Activated T-helper 17 cell treated with anti-CD3 and anti-CD28 coated beads, Interleukin-2, amount 50 U/mL, for 72 hours (primary cell): ENCODE data around the gene ZNF41. TPM values are rescaled to one million over a fixed set of nuclear protein-coding genes. Genes with fewer than 3 reads are reported as not detected.
"Not testable (repeated sequence)": the region's sequence is repeated elsewhere in the genome, so short reads cannot be mapped to it uniquely, and the experiment has no call there.

Source experiments
- ATAC-seq: fragments of 150-1000 bp; cut with Tn5 transposase; replicated peaks from 2 replicates; pipeline ENCODE4 v1.10.0; 2021; ENCODE audit warnings: mild to moderate bottlenecking, moderate library complexity
- H3K27ac Mint-ChIP-seq: one replicate; pipeline ENCODE4 v1.8.0; 2022; ENCODE audit warnings: mixed read lengths
- H3K27me3 Mint-ChIP-seq: one replicate; pipeline ENCODE4 v1.8.0; 2022; ENCODE audit warnings: mixed read lengths
- H3K36me3 Mint-ChIP-seq: one replicate; pipeline ENCODE4 v1.8.0; 2022; ENCODE audit warnings: low read depth, mild to moderate bottlenecking, mixed read lengths
- H3K4me1 Mint-ChIP-seq: one replicate; pipeline ENCODE4 v1.8.0; 2022; ENCODE audit warnings: mixed read lengths
- H3K4me3 Mint-ChIP-seq: one replicate; pipeline ENCODE4 v1.8.0; 2022; ENCODE audit warnings: mild to moderate bottlenecking, mixed read lengths
- H3K9me3 Mint-ChIP-seq: one replicate; pipeline ENCODE4 v1.8.0; 2022; ENCODE audit warnings: mixed read lengths
- total RNA-seq, 2 donors: library from RNA; stranded (reverse); gene quantifications; one replicate each; pipeline ENCODE4 v1.2.3, GENCODE V29; 2022

ZNF41 gene
- total RNA-seq, result 10 to 100 TPM; 10.5 to 12.2 TPM

DNA sequence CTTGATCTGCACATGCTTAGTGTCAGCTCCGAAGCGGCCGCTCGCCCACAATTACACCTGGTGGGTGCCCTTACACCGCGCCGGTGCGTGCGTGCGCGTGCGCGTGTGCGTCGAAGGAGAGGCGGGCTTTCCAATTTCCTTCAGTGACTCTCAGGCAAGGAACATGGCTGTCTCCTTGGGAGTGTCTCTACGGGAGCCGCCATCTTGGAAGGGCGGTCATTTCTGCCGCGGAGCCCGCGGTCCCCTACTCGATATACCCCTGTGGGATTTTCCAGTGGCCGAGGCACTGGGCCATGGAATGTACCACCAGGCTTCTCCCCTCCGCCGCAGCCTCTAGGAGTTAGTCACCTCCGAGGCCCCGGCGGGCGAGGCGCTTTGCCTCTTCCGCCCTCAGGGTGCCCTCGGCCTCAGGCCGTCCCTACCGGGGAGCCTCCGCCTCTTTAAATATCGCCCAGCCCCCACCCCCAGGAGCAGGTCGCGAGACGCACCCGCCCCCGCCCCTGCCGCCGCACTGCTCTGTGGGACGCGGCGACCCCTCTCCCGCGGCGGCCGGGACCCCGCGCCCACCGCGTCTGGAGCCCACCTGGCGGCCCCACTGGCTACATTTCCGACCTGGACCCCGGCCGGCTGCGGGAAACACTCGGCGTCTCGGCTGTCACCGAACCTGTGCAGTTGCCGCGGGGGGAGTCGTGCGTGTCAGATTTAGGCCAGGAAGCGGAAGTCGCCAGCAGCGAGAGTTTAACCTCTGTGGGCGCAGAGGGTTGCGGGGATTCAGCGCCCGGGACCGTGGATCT is at the start of gene ZNF41:
Gene ZNF41 (minus strand): TSS at position 711 of the 794 bp plus-strand sequence. CDS start 15,741 bp downstream, outside the sequence.
- Mint-ChIP-seq H3K36me3 (peaks cover 9% of the 10 kb centered on the region), H3K4me1 (peaks cover 12% of the 10 kb centered on the region), H3K27ac (peak within 1 kb of the TSS; percentile 95), H3K9me3 (no peaks in the 10 kb centered on the region), H3K4me3 (peak within 1 kb of the TSS; percentile 95), H3K27me3 (no peaks in the 10 kb centered on the region)
- peak; percentile 89 for ATAC-seq

DNA sequence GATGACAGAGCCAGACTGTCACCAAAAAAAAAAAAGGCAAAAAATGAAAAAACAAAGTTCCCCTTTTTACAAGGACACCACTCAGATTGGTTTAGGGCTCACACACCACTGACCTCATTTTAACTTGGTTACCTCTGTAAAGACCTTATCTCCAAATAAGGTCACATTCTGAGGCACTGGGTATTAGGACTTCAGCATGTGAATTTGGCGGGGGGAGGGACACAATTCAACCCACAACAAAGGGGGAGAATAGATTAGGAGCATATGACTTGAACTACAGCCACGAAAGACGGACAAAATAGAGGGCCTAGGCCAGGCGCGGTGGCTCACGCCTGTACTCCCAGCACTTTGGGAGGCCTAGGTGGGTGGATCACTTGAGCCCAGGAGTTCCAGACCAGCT is 47.0 kb upstream of the ZNF41 start:
- no peak for ATAC-seq
- H3K9me3 Mint-ChIP-seq, result no peaks in the 10 kb centered on the region

DNA sequence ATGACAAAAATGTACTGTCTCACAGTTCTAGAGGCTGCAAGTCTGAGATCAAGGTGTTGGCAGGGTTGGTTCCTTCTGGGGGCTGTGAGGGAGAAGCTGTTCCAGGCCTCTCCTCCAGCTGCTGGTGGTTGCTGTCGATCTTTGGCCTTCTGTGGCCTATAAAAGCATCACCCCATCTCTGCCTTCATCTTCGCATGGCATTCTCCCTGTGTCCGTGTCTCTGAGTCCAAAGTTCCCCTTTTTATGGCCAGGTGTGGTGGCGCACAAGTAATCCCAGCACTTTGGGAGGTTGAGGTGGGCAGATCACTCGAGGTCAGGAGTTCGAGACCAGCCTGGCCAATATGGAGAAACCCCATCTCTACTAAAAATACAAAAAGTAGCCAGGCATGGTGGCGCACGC is 46.5 kb upstream of the ZNF41 start:
- Mint-ChIP-seq H3K9me3 (no peaks in the 10 kb centered on the region), H3K4me3 (no peak overlapping the region), H3K4me1 (no peaks in the 10 kb centered on the region), H3K27me3 (no peaks in the 10 kb centered on the region), H3K36me3 (no peaks in the 10 kb centered on the region), H3K27ac (no peak overlapping the region)
- ATAC-seq, result no peak

More for the DNA sequence above, 47.0 kb upstream of the ZNF41 start:
- H3K36me3 Mint-ChIP-seq, result no peaks in the 10 kb centered on the region
- no peaks in the 10 kb centered on the region for H3K4me1 Mint-ChIP-seq
- H3K4me3 Mint-ChIP-seq, result no peak overlapping the region
- no peaks in the 10 kb centered on the region for H3K27me3 Mint-ChIP-seq
- H3K27ac Mint-ChIP-seq, result no peak overlapping the region

GRCh38 chrX:47523713-47524166 is 40.7 kb upstream of the ZNF41 start:
- H3K9me3 Mint-ChIP-seq, result no peaks in the 10 kb centered on the region
- no peaks in the 10 kb centered on the region for H3K27me3 Mint-ChIP-seq
- no peak overlapping the region for H3K27ac Mint-ChIP-seq
- peak; percentile 37 for ATAC-seq
- H3K36me3 Mint-ChIP-seq, result no peaks in the 10 kb centered on the region
- H3K4me1 Mint-ChIP-seq, result no peaks in the 10 kb centered on the region
- H3K4me3 Mint-ChIP-seq, result peak overlapping the region; percentile 78

DNA sequence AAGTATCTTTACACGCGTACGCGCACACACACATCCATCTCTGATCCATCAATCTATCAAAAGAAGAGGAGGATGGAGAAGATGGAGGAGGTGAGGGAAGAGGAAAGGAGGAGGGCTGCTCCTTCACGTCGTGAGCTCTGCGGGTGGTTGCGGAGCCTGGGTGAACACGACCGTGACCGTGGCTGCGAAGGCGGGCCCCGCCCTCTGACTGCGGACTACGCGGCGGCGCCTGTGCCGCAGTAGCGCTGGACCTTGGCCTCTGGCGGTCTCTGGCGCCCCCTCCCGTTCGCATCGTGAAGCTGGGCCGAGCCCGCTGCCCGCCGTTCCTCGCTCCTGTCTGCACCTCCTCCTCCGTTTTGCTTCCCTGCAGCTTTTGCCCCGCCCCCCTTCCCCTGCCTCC is 40.3 kb upstream of the ZNF41 start:
- no peak overlapping the region for H3K27ac Mint-ChIP-seq
- peak; percentile 99 for ATAC-seq
- peak overlapping the region; percentile 78 for H3K4me3 Mint-ChIP-seq
- no peaks in the 10 kb centered on the region for H3K9me3 Mint-ChIP-seq
- H3K4me1 Mint-ChIP-seq, result no peaks in the 10 kb centered on the region
- no peaks in the 10 kb centered on the region for H3K27me3 Mint-ChIP-seq
- H3K36me3 Mint-ChIP-seq, result no peaks in the 10 kb centered on the region

DNA sequence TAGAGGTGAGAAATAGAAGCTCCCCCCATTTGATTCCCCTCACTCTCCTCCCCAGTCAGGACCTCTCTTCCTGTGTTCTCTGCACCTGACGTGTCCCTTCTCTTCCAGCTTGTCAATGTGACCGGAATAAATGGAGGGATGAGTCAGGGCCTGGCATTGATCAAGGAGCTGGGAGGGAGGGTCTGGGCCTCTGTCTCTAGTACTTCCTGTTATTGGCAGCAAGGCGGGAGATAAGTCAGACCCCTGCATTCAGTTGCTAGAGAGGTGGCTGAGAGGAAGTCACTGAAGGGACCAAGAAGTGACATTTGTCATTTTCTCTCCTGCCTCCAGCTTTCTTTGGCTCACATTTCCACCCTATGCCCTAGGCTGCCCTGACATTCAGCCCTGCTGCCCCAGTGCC is 35.1 kb upstream of the ZNF41 start:
- no peaks in the 10 kb centered on the region for H3K9me3 Mint-ChIP-seq
- H3K4me3 Mint-ChIP-seq, result no peak overlapping the region
- peaks cover 10% of the 10 kb centered on the region for H3K27me3 Mint-ChIP-seq
- no peaks in the 10 kb centered on the region for H3K36me3 Mint-ChIP-seq
- no peak for ATAC-seq
- H3K4me1 Mint-ChIP-seq, result peaks cover 6% of the 10 kb centered on the region
- no peak overlapping the region for H3K27ac Mint-ChIP-seq

DNA sequence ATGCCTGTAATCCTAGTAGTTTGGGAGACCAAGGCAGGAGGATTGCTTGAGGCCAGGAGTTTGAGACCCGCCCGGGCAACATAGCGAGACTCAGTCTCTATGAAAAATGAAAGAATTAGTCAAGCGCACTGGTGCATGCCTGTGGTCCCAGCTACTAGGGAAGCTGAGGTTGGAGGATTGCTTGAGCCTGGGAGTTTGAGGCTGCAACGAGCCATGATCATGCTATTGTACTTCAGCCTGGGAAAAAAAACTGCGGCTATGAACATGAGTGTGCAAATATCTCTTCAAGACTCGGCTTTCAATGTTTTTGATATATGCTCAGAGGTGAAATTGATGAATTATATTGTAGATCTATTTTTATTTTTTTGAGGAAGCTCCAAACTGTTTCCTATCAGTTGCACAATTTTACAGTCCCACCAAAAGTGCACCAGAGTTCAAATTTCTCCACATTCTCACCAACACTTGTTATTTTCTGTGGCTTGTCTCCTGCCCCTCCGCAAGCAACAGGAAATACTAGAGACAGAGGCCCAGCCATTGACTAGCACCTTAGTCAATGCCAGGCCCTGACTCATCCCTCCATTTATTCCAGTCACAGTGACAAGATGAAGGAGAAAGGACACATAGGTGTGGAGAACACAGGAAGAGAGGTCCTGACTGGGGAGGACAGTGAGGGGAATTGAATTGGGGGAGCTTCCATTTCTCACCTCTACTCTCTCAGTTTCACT is 33.1 kb upstream of the ZNF41 start:
- Mint-ChIP-seq H3K9me3 (no peaks in the 10 kb centered on the region), H3K36me3 (no peaks in the 10 kb centered on the region), H3K4me3 (no peak overlapping the region), H3K27me3 (peaks cover 13% of the 10 kb centered on the region), H3K27ac (no peak overlapping the region), H3K4me1 (peaks cover 6% of the 10 kb centered on the region)
- ATAC-seq, result no peak

DNA sequence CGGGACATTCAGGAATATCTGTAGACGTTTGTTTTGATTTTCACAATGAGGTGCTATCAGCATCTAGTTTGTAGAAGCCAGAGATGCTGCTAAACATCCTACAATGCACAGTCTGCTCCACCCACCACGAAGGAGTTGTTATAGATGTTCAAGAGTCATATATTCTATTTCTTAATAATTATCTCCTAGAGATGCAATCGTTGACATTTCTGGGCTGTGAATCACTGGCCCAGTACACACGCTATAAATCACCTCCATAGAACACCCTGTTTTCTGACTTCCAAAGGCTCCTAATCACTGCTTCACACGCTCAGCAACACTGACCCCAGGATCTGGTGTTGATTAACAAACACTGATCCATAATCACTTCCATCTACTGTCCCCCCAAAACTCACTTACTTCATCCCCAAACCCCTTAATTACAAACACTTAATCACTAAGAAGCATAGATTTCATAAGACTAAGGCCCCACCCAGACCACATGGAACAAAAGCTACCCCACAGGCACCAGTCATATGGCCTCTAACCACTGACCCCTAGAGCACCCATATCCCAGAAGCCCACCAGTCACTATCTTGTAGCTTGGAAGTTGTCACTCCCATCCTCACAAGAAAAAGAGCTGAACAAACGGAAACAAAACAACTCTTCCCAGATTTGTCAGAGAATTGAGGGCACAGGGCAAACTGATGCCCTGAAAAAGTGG is 31.7 kb upstream of the ZNF41 start:
- no peaks in the 10 kb centered on the region for H3K36me3 Mint-ChIP-seq
- no peak overlapping the region for H3K4me3 Mint-ChIP-seq
- no peak for ATAC-seq
- no peak overlapping the region for H3K27ac Mint-ChIP-seq
- peaks cover 6% of the 10 kb centered on the region for H3K4me1 Mint-ChIP-seq
- peaks cover 13% of the 10 kb centered on the region for H3K27me3 Mint-ChIP-seq
- H3K9me3 Mint-ChIP-seq, result no peaks in the 10 kb centered on the region

GRCh38 chrX:47513034-47513965 is 30.3 kb upstream of the ZNF41 start:
- H3K27me3 Mint-ChIP-seq, result peaks cover 13% of the 10 kb centered on the region
- H3K4me1 Mint-ChIP-seq, H3K9me3 Mint-ChIP-seq, H3K36me3 Mint-ChIP-seq, H3K27ac Mint-ChIP-seq: not testable (repeated sequence)
- peak overlapping the region; percentile 72 for H3K4me3 Mint-ChIP-seq
- ATAC-seq, result peak; percentile 56

DNA sequence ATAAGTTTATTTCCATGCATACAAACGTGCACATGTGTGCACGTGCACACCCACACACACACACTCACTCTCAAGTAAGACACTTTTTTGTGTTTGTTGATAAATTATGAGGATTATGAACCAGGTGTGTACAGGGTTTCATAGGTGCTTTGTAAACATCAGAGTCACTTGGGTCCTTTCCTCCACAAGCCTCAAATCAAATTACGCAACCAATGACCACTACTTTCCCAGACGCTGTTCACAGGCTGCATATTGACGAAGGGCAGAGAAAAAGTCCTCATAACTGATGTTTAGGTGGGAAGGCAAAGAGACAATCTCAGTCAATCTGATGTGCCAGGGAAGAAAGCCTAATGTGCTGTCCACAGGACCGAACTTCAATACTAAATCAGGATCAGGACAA is 29.4 kb upstream of the ZNF41 start:
- not testable (repeated sequence) for H3K4me1 Mint-ChIP-seq, H3K27ac Mint-ChIP-seq, H3K9me3 Mint-ChIP-seq, ATAC-seq, H3K36me3 Mint-ChIP-seq
- Mint-ChIP-seq H3K27me3 (peaks cover 13% of the 10 kb centered on the region), H3K4me3 (peak overlapping the region; percentile 72)

DNA sequence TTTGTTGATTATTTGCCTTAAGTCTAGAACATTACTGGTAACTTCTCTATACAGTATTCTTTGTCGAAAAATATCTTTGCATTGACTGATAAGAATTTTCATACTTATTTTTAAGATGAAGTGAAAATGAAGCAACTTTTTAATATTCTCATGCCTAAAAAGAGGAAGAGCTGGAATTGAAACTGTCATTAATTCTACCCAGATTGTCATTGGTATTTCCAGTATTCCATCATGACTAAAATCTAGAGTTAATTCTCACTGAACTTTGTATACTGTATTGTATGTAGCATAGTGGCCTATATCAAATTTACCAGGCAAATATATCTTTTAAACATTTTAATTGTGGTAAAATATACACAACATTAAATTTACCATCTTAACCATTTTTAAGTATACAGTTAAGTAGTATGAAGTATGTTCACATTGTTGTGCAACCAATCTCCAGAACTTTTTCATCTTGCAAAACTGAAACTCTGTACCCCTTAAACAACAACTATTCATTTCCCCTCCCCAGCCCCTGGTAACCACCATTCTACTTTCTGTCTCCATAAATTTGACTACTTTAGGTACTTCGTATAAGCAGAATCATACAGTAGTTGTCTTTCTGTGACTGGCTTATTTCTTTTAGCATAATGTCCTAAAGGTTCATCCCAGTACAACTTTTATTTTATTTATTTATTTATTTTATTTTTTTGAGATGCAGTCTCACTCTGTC is 24.3 kb upstream of the ZNF41 start:
- H3K36me3 Mint-ChIP-seq, result no peaks in the 10 kb centered on the region
- H3K27me3 Mint-ChIP-seq, result no peaks in the 10 kb centered on the region
- no peaks in the 10 kb centered on the region for H3K9me3 Mint-ChIP-seq
- no peaks in the 10 kb centered on the region for H3K4me1 Mint-ChIP-seq
- no peak overlapping the region for H3K4me3 Mint-ChIP-seq
- no peak overlapping the region for H3K27ac Mint-ChIP-seq
- ATAC-seq, result no peak

DNA sequence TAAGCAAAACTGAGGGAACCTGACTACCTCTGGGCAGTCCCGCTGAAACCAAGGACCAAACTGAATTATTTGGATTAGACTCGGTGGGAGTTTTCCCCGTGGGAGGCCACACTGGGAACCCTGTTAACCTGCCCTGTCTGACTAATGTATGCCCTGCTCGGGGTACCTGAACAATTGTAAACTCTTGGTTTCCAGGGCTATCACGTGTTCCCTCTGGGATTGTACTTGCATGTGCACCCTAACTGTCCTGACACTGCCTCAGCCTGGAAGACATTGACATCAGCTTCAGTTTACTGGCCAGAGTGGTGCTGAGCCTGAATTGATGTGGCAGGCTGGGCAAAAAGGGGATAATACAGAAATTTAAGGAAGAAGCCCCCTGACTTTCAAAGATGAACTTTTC is 20.1 kb upstream of the ZNF41 start:
- Mint-ChIP-seq H3K4me1 (no peaks in the 10 kb centered on the region), H3K9me3 (no peaks in the 10 kb centered on the region), H3K4me3 (no peak overlapping the region)

GRCh38 chrX:47502316-47503125 is 19.5 kb upstream of the ZNF41 start:
- H3K9me3 Mint-ChIP-seq, result no peaks in the 10 kb centered on the region
- no peak for ATAC-seq
- H3K27ac Mint-ChIP-seq, result no peak overlapping the region

More for the DNA sequence above, 20.1 kb upstream of the ZNF41 start:
- Mint-ChIP-seq H3K27ac (no peak overlapping the region), H3K27me3 (no peaks in the 10 kb centered on the region), H3K36me3 (no peaks in the 10 kb centered on the region)
- no peak for ATAC-seq

More at GRCh38 chrX:47502316-47503125, 19.5 kb upstream of the ZNF41 start:
- H3K4me1 Mint-ChIP-seq, result no peaks in the 10 kb centered on the region
- H3K27me3 Mint-ChIP-seq, result no peaks in the 10 kb centered on the region
- no peak overlapping the region for H3K4me3 Mint-ChIP-seq
- H3K36me3 Mint-ChIP-seq, result no peaks in the 10 kb centered on the region
